H7 (cell line): ENCODE measurements around the gene PFDN1. TPM values are rescaled to one million over a fixed set of nuclear protein-coding genes. Genes with fewer than 3 reads are reported as not detected.
"Not testable (repeated sequence)": the region's sequence is repeated elsewhere in the genome, so short reads cannot be mapped to it uniquely, and the experiment has no call there.

ENCODE experiments used
- DNase-seq: peaks from one replicate; pipeline ENCODE4 v3.0.0; 2012
- H3K27me3 ChIP-seq: 2 replicates; pipeline ENCODE4 v1.6.0; 2011; ENCODE audit warnings: mild to moderate bottlenecking, low read length; ENCODE audit not compliant: control insufficient read depth, insufficient read depth
- H3K36me3 ChIP-seq: replicated peaks from 2 replicates; pipeline ENCODE4 v1.5.1; 2011; ENCODE audit warnings: low read length; ENCODE audit not compliant: control insufficient read depth, insufficient read depth
- H3K4me3 ChIP-seq: 2 replicates; pipeline ENCODE4 v1.5.1; 2011; ENCODE audit warnings: low read depth, mild to moderate bottlenecking, control low read depth, low read length, moderate library complexity; ENCODE audit not compliant: insufficient read depth
- total RNA-seq: library from RNA; depleted of rRNA; stranded (reverse); fragments of >200 nt; shearing (Covaris generic); gene quantifications from 2 replicates; pipeline ENCODE4 v1.2.3, GENCODE V29; 2014

PFDN1 gene
- total RNA-seq, 1 experiment from 2014 or later = 82.9 TPM

DNA sequence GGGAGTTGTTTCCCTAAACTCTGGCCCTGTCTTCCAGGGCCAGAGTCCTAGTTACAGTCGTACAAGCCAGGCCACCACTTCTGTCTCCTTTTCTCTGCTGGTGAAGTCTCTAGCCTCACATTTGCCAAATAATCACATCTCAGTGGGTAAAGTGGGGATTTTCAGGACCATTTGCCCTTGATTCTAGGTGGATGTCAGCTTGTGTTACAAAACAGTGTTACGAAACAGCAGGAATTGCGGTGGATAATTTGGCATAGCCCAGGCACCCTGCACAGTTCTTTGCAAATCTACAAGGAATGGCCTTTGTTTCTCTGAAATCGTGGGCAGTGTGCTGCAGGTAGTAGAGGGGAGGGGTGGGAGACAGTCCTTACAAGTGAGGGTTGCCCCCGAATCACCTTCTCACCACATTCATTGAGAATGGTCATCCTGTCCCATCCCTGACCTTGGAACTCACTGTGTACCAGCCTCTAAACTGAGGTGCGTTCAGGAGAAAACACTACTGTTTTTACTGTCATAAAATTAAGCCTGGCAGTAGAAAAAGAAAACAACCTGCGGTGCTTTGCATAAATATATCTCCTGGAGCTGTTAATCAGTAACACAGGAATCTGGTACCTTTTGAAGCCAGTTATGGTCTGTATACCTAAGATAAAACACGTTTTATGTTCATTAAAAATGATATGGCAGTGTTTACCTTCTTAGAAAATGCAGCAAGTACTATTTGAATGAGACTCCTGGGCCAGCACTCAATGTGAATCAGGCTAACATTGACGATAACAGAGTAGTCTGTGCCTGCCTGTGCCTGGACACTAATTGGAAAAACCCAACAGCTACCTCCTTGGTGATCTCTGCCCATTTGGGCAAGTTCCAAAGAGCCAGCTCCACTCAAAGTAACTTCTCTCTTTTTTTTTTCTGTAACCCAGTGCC, 83.6 kb downstream of the PFDN1 start:
- Histone ChIP-seq H3K4me3 (no peak overlapping the region), H3K36me3 (no peaks in the 10 kb centered on the region), H3K27me3 (no peaks in the 10 kb centered on the region)
- DNase-seq = no peak

GRCh38 chr5:140217299-140218026, 85.4 kb downstream of the PFDN1 start:
- no peaks in the 10 kb centered on the region for H3K36me3 ChIP-seq

GRCh38 chr5:140216478-140217074, 86.3 kb downstream of the PFDN1 start:
- H3K36me3 ChIP-seq = no peaks in the 10 kb centered on the region
- no peak overlapping the region for H3K4me3 ChIP-seq
- DNase-seq = no peak
- no peaks in the 10 kb centered on the region for H3K27me3 ChIP-seq

More at GRCh38 chr5:140217299-140218026, 85.4 kb downstream of the PFDN1 start:
- Histone ChIP-seq H3K4me3 (no peak overlapping the region), H3K27me3 (no peaks in the 10 kb centered on the region)
- DNase-seq = no peak

GRCh38 chr5:140215276-140215675, 87.6 kb downstream of the PFDN1 start:
- no peaks in the 10 kb centered on the region for H3K27me3 ChIP-seq
- H3K36me3 ChIP-seq = no peaks in the 10 kb centered on the region
- no peak overlapping the region for H3K4me3 ChIP-seq

GRCh38 chr5:140214831-140215230, 88.1 kb downstream of the PFDN1 start:
- H3K4me3 ChIP-seq = no peak overlapping the region
- no peaks in the 10 kb centered on the region for H3K27me3 ChIP-seq
- no peak for DNase-seq
- no peaks in the 10 kb centered on the region for H3K36me3 ChIP-seq

More at GRCh38 chr5:140215276-140215675, 87.6 kb downstream of the PFDN1 start:
- no peak for DNase-seq

DNA sequence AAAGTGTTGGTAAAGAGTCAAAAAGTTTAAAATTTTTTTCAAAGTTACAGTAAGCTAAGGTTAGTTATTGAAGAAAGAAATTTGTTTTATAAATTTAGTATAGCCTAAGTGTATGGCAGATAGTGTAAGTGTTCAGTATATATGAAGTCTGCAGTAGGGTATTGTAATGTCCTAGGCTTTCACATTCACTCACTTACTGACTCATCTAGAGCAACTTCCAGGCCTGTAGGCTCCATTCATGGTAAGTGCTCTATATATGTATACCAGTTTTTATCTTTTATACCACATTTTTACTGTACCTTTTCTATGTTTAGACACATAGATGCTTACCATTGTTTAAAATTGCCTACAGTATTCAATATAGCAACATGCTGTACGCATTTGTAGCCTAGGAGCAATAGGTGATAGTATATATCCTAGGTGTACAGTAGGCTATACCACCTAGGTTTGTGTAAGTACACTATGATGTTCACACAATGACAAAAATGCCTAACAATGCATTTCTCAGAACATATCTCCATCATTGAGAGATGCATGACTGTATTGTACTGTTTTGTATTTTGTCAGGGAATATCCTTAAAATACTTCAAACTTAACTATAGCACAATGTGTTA, 89.4 kb downstream of the PFDN1 start:
- no peaks in the 10 kb centered on the region for H3K27me3 ChIP-seq
- H3K4me3 ChIP-seq = no peak overlapping the region
- no peaks in the 10 kb centered on the region for H3K36me3 ChIP-seq
- DNase-seq = no peak

GRCh38 chr5:140208065-140208464, 94.8 kb downstream of the PFDN1 start:
- Histone ChIP-seq H3K4me3 (no peak overlapping the region), H3K27me3 (no peaks in the 10 kb centered on the region), H3K36me3 (no peaks in the 10 kb centered on the region)
- DNase-seq = no peak

GRCh38 chr5:140207250-140207964, 95.5 kb downstream of the PFDN1 start:
- DNase-seq = no peak
- H3K36me3 ChIP-seq = no peaks in the 10 kb centered on the region
- no peaks in the 10 kb centered on the region for H3K27me3 ChIP-seq
- H3K4me3 ChIP-seq = no peak overlapping the region

- peak; percentile 62 for DNase-seq
- Histone ChIP-seq H3K4me3 (no peak overlapping the region), H3K27me3 (no peaks in the 10 kb centered on the region), H3K36me3 (no peaks in the 10 kb centered on the region)
Observed at GRCh38 chr5:140205952-140206351, 96.9 kb downstream of the PFDN1 start.

GRCh38 chr5:140205216-140205615, 97.7 kb downstream of the PFDN1 start:
- H3K4me3 ChIP-seq = no peak overlapping the region
- no peak for DNase-seq

GRCh38 chr5:140202610-140203009, 100.3 kb downstream of the PFDN1 start:
- DNase-seq = no peak
- Histone ChIP-seq H3K27me3 (no peaks in the 10 kb centered on the region), H3K36me3 (no peaks in the 10 kb centered on the region), H3K4me3 (no peak overlapping the region)

More at GRCh38 chr5:140205216-140205615, 97.7 kb downstream of the PFDN1 start:
- Histone ChIP-seq H3K27me3 (no peaks in the 10 kb centered on the region), H3K36me3 (no peaks in the 10 kb centered on the region)

- Histone ChIP-seq H3K4me3 (no peak overlapping the region), H3K36me3 (no peaks in the 10 kb centered on the region), H3K27me3 (no peaks in the 10 kb centered on the region)
- DNase-seq = no peak
Observed at GRCh38 chr5:140202078-140202477, 100.8 kb downstream of the PFDN1 start.

DNA sequence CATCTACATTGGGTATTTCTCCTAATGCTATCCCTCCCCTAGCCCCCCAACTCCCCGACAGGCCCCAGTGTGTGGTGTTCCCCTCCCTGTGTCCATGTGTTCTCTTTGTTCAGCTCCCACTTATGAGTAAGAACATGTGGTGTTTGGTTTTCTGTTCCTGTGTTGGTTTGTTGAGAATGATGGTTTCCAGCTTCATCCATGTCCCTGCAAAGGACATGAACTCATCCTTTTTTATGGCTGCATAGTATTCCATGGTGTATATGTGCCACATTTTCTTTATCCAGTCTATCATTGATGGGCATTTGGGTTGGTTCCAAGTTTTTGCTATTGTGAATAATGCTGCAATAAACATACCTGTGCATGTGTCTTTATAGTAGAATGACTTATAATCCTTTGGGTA, 104.0 kb downstream of the PFDN1 start:
- not testable (repeated sequence) for H3K27me3 ChIP-seq, H3K4me3 ChIP-seq, DNase-seq, H3K36me3 ChIP-seq

- H3K27me3 ChIP-seq = no peaks in the 10 kb centered on the region
- H3K36me3 ChIP-seq = no peaks in the 10 kb centered on the region; the same call in 1 of the 2 replicates
- no peak for DNase-seq
- no peak overlapping the region for H3K4me3 ChIP-seq
Observed at GRCh38 chr5:140197023-140197422, 105.9 kb downstream of the PFDN1 start.
